Trophoblast cell (in vitro differentiated cells and primary cell): ENCODE measurements around the gene CC2D2B.
"Not testable (repeated sequence)": the region's sequence is repeated elsewhere in the genome, so short reads cannot be mapped to it uniquely, and the experiment has no call there.

Experiments
- DNase-seq, 2 donors: peaks; one replicate each; pipeline ENCODE4 v3.0.0-alpha.2; 2016
- H2AFZ ChIP-seq: 2 replicates; pipeline ENCODE4 v1.6.1; 2013; ENCODE audit warnings: low read length, moderate library complexity, mild to moderate bottlenecking; ENCODE audit not compliant: insufficient read depth, poor library complexity
- H2AK5ac ChIP-seq: 2 replicates; pipeline ENCODE4 v1.6.1; 2013; ENCODE audit warnings: mild to moderate bottlenecking, low read length
- H2BK120ac ChIP-seq: 2 replicates; pipeline ENCODE4 v1.6.1; 2013; ENCODE audit warnings: low read length, mild to moderate bottlenecking, moderate library complexity; ENCODE audit not compliant: insufficient read depth, poor library complexity
- H2BK12ac ChIP-seq: 2 replicates; pipeline ENCODE4 v1.6.1; 2013; ENCODE audit warnings: mild to moderate bottlenecking, low read length, moderate library complexity
- H2BK5ac ChIP-seq: 2 replicates; pipeline ENCODE4 v1.6.1; 2013; ENCODE audit warnings: low read length, low read depth, moderate library complexity, mild to moderate bottlenecking; ENCODE audit not compliant: poor library complexity
- H3K14ac ChIP-seq: 2 replicates; pipeline ENCODE4 v1.6.1; 2013; ENCODE audit warnings: mild to moderate bottlenecking, low read length
- H3K18ac ChIP-seq: 2 replicates; pipeline ENCODE4 v1.6.1; 2013; ENCODE audit warnings: mild to moderate bottlenecking, low read length
- H3K23ac ChIP-seq: 2 replicates; pipeline ENCODE4 v1.6.1; 2013; ENCODE audit warnings: low read length
- H3K27ac ChIP-seq: 2 replicates; pipeline ENCODE4 v1.5.1; 2013; ENCODE audit warnings: low read depth, mild to moderate bottlenecking, inconsistent platforms, low read length, moderate library complexity
- H3K27me3 ChIP-seq: 2 replicates; pipeline ENCODE4 v1.6.1; 2013; ENCODE audit warnings: inconsistent platforms, mild to moderate bottlenecking, low read length, moderate library complexity; ENCODE audit not compliant: insufficient read depth
- H3K36me3 ChIP-seq, 2 experiments: 1 replicate in 1 of 2; 2 replicates in 1 of 2; pipeline ENCODE4 v1.6.1; 2013; ENCODE audit warnings: low read length in 2 of 2, mild to moderate bottlenecking in 2 of 2, moderate library complexity in 1 of 2; ENCODE audit not compliant: insufficient read depth in 2 of 2, control insufficient read depth in 1 of 2
- H3K4ac ChIP-seq: 2 replicates; pipeline ENCODE4 v1.6.1; 2013; ENCODE audit warnings: low read depth, mild to moderate bottlenecking, low read length, moderate library complexity
- H3K4me1 ChIP-seq, 2 experiments: 1 replicate in 1 of 2; 2 replicates in 1 of 2; pipeline ENCODE4 v1.6.1; 2013; ENCODE audit warnings: low read length in 2 of 2, mild to moderate bottlenecking in 2 of 2, moderate library complexity in 1 of 2; ENCODE audit not compliant: insufficient read depth in 2 of 2, control insufficient read depth in 1 of 2
- H3K4me2 ChIP-seq: 2 replicates; pipeline ENCODE4 v1.6.1; 2013; ENCODE audit warnings: inconsistent platforms, mild to moderate bottlenecking, low read length, moderate library complexity
- H3K4me3 ChIP-seq: 2 replicates; pipeline ENCODE4 v1.5.1; 2013; ENCODE audit warnings: mild to moderate bottlenecking, low read depth, low read length, inconsistent platforms
- H3K79me1 ChIP-seq: one replicate; pipeline ENCODE4 v1.6.1; 2013; ENCODE audit warnings: low read length
- H3K79me2 ChIP-seq: 2 replicates; pipeline ENCODE4 v1.6.1; 2013; ENCODE audit warnings: low read length, mild to moderate bottlenecking; ENCODE audit not compliant: control insufficient read depth, insufficient read depth, poor library complexity
- H3K9ac ChIP-seq: 2 replicates; pipeline ENCODE4 v1.6.1; 2013; ENCODE audit warnings: mild to moderate bottlenecking, low read length
- H3K9me3 ChIP-seq: 2 replicates; pipeline ENCODE4 v1.6.1; 2013; ENCODE audit warnings: low read depth, mild to moderate bottlenecking, control low read depth, inconsistent platforms, low read length; ENCODE audit not compliant: insufficient read depth
- H4K12ac ChIP-seq: 2 replicates; pipeline ENCODE4 v1.6.1; 2013; ENCODE audit warnings: low read depth, mild to moderate bottlenecking, low read length, moderate library complexity
- H4K8ac ChIP-seq: 2 replicates; pipeline ENCODE4 v1.6.1; 2013; ENCODE audit warnings: low read depth, mild to moderate bottlenecking, low read length, moderate library complexity
- H4K91ac ChIP-seq: one replicate; pipeline ENCODE4 v1.6.1; 2013; ENCODE audit warnings: low read depth, mild to moderate bottlenecking, low read length, moderate library complexity
- WGBS: extraction: QIAGEN DNeasy Blood & Tissue Kit; methylation state at CpG from one replicate; pipeline ENCODE4 v1.1.7; 2013; ENCODE audit warnings: missing lambda C conversion rate; ENCODE audit not compliant: insufficient read length, insufficient coverage; ENCODE audit errors: extremely low coverage; 5-methylcytosine and 5-hydroxymethylcytosine counted together

CC2D2B gene

GRCh38 chr10:95988702-95989101 is 80.9 kb downstream of the CC2D2B start:
- Histone ChIP-seq H2AFZ (no peak overlapping the region), H3K79me2 (no peaks in the 10 kb centered on the region), H3K9me3 (no peaks in the 10 kb centered on the region), H3K4me3 (no peak overlapping the region), H3K27ac (no peak overlapping the region), H3K36me3 (no peaks in the 10 kb centered on the region), H2AK5ac (no peak overlapping the region), H3K14ac (no peak overlapping the region), H3K27me3 (no peaks in the 10 kb centered on the region), H3K4me1 (no peaks in the 10 kb centered on the region), H4K91ac (no peak overlapping the region), H3K79me1 (no peaks in the 10 kb centered on the region), H3K4me2 (no peak overlapping the region), H3K4ac (no peak overlapping the region), H2BK12ac (no peak overlapping the region), H4K8ac (no peak overlapping the region), H2BK5ac (no peak overlapping the region), H4K12ac (no peak overlapping the region), H2BK120ac (no peak overlapping the region), H3K23ac (no peak overlapping the region), H3K9ac (no peak overlapping the region), H3K18ac (no peak overlapping the region)
- no CpG with 5 or more reads among the region's 3 CpGs for WGBS
- no peak for DNase-seq

DNA sequence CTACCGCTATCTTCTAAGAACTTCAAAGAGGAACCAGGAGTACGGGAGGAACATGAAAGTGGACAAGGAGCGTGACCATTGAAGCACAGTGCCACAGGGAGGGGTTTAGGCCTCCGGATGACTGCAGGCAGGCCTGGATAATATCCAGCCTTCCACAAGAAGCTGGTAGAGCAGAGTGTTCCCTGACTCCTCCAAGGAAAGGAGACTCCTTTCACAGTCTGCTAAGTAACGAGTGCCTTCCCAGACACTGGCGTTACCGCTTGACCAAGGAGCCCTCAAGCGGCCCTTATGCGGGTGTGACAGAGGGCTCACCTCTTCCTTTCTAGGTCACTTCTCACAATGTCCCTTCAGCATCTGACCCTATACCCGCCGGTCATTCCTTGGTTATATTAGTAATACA is 86.6 kb downstream of the CC2D2B start:
- not testable (repeated sequence) for H3K27ac ChIP-seq, H3K4me2 ChIP-seq, H3K9me3 ChIP-seq, H3K36me3 ChIP-seq, H3K4me1 ChIP-seq, H3K27me3 ChIP-seq, H4K8ac ChIP-seq, H4K91ac ChIP-seq, H2AK5ac ChIP-seq, H3K9ac ChIP-seq, H3K14ac ChIP-seq, H3K4ac ChIP-seq, DNase-seq, H3K79me2 ChIP-seq, H3K23ac ChIP-seq, H2AFZ ChIP-seq, H2BK12ac ChIP-seq, H2BK5ac ChIP-seq, H3K79me1 ChIP-seq, H3K18ac ChIP-seq, H2BK120ac ChIP-seq, H3K4me3 ChIP-seq, H4K12ac ChIP-seq
- no CpG with 5 or more reads among the region's 11 CpGs for WGBS

- Histone ChIP-seq H2BK5ac (no peak overlapping the region), H4K8ac (no peak overlapping the region), H3K36me3 (no peaks in the 10 kb centered on the region), H3K4me1 (no peaks in the 10 kb centered on the region), H3K4me2 (no peak overlapping the region), H3K79me1 (no peaks in the 10 kb centered on the region), H2BK120ac (no peak overlapping the region), H3K27me3 (no peaks in the 10 kb centered on the region), H2AFZ (no peak overlapping the region), H2AK5ac (no peak overlapping the region), H2BK12ac (no peak overlapping the region), H4K12ac (no peak overlapping the region), H3K79me2 (no peaks in the 10 kb centered on the region), H4K91ac (no peak overlapping the region), H3K27ac (no peak overlapping the region), H3K4ac (no peak overlapping the region), H3K14ac (no peak overlapping the region), H3K23ac (no peak overlapping the region), H3K4me3 (no peak overlapping the region), H3K9me3 (no peaks in the 10 kb centered on the region), H3K18ac (no peak overlapping the region), H3K9ac (no peak overlapping the region)
- no CpG with 5 or more reads among the region's 1 CpG for WGBS
- DNase-seq: no peak
These were observed 90.5 kb downstream of the CC2D2B start for GRCh38 chr10:95998255-95998784.

DNA sequence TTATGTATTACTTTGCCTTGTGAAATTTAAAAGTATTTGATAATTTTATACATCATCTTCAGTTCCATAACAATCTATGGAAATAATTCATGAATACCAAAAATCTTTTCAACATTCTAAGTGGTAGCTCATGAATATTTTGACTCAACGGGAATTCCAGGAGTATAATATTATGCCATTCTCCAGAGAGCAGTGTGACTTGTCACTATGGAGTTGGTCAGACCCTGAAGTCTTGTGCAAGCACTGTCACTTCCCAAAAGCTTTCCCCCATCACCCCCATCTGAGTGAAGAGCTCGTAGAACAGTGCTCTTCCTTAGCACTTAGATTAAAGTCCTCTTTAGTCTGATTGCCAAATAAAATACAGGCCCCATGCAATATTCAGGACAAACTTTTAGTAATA is 106.2 kb downstream of the CC2D2B start:
- no peaks in the 10 kb centered on the region for H3K36me3 ChIP-seq
- no peak overlapping the region for H3K4me3 ChIP-seq
- H3K79me1 ChIP-seq: no peaks in the 10 kb centered on the region
- no peaks in the 10 kb centered on the region for H3K9me3 ChIP-seq
- no peak overlapping the region for H2BK120ac ChIP-seq
- no peak overlapping the region for H2BK5ac ChIP-seq
- WGBS: no CpG with 5 or more reads among the region's 2 CpGs
- H2AK5ac ChIP-seq: no peak overlapping the region
- no peaks in the 10 kb centered on the region for H3K27me3 ChIP-seq
- H4K8ac ChIP-seq: no peak overlapping the region
- H3K14ac ChIP-seq: no peak overlapping the region
- no peak overlapping the region for H3K9ac ChIP-seq
- H2AFZ ChIP-seq: no peak overlapping the region
- DNase-seq: peak in 1 of 2 donors; percentile 39
- H3K18ac ChIP-seq: no peak overlapping the region
- H3K23ac ChIP-seq: no peak overlapping the region
- H3K4me2 ChIP-seq: no peak overlapping the region
- no peaks in the 10 kb centered on the region for H3K4me1 ChIP-seq
- no peak overlapping the region for H4K91ac ChIP-seq
- no peaks in the 10 kb centered on the region for H3K79me2 ChIP-seq
- no peak overlapping the region for H4K12ac ChIP-seq
- H2BK12ac ChIP-seq: no peak overlapping the region
- H3K27ac ChIP-seq: no peak overlapping the region
- H3K4ac ChIP-seq: no peak overlapping the region
